GM19240 (cell line): ENCODE measurements around the gene MIA2.
"Not testable (repeated sequence)": the region's sequence is repeated elsewhere in the genome, so short reads cannot be mapped to it uniquely, and the experiment has no call there.

Experiments used
- DNase-seq: peaks from one replicate; pipeline ENCODE4 v3.0.0; 2011; ENCODE audit warnings: low spot score; ENCODE audit not compliant: insufficient read length

Gene MIA2

GRCh38 chr14:39268393-39268792, 34.7 kb downstream of the MIA2 start:
- DNase-seq, result no peak

GRCh38 chr14:39272918-39273317, 39.2 kb downstream of the MIA2 start:
- no peak for DNase-seq

DNA sequence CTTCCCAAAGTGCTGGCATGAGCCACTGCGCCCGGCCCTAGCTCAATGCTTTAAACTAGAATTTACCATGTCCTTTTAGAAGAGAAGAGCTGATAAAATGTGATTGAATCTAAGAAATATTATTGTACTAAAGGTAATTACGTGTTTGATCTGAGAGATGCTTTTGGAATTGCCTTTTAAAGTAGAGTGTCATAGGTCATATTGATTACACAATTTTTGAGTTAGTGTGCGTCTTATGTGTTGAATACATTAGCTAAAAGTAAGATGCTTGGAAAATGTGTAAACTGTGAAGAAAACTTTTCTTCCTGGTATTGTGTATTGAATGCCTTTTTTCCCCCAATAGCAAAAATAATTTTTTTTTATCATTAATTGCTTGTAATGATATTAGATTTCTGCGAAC, 41.7 kb downstream of the MIA2 start:
- DNase-seq, result no peak

DNA sequence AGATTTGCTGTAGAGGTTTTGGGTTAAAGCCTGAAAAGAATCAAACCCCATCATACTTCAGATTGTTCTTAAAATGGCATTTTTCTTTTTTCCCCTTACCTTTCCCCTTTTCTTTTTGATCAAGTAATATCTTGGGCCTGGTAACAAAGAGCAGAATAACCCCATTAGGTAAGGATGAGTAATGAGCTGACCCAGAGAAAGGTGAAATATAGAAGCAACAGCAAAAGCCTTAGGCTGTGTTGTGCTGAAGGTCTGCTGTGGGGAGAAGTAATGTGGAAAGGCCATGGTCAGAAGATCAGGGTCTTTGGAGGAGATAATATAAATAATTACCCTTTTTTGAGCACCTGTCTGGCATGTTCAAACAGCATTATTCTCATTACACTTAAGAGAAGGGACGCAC, 42.3 kb downstream of the MIA2 start:
- DNase-seq, result no peak

GRCh38 chr14:39276579-39277114, 42.9 kb downstream of the MIA2 start:
- no peak for DNase-seq

- DNase-seq, result no peak
Observed at GRCh38 chr14:39279515-39279914, 45.8 kb downstream of the MIA2 start.

GRCh38 chr14:39280678-39281077, 47.0 kb downstream of the MIA2 start:
- not testable (repeated sequence) for DNase-seq

- DNase-seq, result no peak
Observed at GRCh38 chr14:39289523-39289922, 55.8 kb downstream of the MIA2 start.

DNA sequence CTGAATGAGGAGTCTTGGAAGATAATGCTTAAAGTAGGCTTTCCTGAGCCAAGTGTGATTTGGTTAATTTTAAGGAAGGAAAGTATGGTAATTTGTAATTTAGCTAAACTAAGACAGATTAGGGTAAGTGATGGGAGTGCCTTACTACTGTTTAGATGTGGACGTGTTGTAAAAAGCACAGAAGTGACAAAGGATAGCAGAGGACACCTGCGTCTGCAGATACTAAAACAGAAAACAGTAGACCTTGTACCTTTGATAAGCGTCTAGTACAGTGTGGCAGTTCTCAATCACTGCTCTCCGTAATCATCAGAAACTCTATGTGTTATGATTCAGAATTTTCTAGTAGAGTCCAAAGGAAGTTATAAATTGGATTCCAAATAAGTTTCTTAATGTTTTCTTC, 58.0 kb downstream of the MIA2 start:
- no peak for DNase-seq

DNA sequence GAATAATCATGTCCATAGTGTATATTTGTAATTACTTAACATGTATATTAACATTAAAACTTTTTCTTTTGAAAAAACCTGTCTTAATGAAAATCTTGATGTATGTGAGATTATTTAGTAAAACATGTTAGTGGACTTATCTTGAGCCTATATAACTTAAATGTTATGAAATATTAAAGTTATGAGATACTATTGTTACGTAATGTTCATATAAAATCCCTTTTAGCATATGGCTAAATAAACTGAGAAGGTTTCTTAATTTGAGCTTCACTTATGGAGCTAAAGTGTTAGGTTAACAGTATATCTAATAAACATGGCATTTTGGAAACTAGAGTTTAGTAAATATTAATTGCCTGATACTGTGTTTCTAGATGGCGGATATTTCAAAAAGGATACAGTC, 59.9 kb downstream of the MIA2 start:
- DNase-seq, result no peak

DNA sequence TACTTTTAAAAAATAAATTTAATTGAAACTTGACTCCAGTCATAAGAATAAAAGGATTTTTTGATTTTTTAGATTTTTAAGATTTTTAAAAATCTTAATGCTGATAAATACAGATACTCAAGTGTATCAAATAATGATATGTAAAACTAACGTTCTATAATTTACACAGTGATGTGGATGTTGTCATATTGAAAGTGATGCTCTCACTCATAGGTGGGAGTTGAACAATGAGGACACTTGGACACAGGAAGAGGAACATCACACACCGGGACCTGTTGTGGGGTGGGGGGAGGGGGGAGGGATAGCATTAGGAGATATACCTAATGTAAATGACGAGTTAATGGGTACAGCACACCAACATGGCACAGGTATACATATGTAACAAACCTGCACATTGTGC, 66.7 kb downstream of the MIA2 start:
- not testable (repeated sequence) for DNase-seq

DNA sequence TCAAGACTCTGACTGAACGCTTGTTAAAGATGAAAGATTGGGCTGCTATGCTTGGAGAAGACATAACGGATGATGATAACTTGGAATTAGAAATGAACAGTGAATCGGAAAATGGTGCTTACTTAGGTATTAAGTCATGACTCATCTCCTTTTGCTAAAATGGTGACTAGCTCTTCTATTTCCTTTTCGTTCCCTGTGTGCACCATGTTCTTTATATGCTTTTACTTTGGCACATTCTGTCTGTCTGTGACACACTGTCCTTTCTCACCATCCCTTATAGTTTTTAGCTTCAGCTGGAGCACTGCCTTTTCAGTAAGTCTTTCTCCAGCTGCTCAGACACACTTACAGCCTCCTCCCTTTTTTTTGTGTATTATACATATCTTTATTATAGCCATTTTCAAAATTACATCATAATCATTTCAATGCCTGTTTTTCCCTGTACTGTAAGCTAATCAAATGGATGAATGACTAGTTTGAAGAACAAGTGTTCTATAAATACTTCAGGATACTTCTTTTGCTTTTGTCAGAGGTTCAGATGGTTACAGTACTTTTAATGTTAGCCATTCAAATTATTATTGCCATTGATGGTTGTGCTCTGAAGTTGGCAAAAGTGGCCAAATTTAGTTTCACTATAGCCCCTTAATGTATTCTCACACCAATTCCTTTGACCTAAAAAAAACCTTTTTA, 68.6 kb downstream of the MIA2 start:
- no peak for DNase-seq

- no peak for DNase-seq
Observed at GRCh38 chr14:39303115-39303514, 69.4 kb downstream of the MIA2 start.

- DNase-seq, result no peak
Observed at GRCh38 chr14:39307815-39308214, 74.1 kb downstream of the MIA2 start.

- DNase-seq, result no peak
Observed at GRCh38 chr14:39310051-39310450, 76.3 kb downstream of the MIA2 start.

DNA sequence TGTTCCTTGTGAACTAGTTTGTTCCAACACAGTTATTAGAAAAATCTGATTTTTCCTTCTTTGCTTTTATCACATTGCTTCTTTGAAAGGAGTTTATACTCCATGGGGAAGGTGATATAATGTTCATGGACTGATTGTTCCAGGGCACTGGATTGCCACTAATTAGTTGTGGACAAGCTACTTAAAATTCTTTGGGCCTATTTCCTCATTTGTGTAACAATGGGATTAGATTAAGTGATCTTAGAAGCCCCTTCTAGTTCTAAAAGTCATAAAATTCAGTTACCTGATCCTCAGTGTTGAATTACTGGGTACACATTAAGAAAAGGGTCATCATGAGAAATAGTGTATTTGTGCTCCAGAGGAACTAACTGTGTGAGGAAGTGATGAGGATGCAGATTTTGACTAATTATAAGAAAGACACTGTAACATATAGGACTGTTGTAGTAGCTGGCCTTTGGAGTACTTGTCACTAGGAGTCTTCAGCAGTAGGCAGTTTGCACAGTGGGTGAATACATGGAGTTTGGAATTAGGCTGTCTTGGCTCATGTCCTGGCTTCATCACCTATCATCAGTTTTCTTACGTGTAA, 82.2 kb downstream of the MIA2 start:
- DNase-seq, result no peak

DNA sequence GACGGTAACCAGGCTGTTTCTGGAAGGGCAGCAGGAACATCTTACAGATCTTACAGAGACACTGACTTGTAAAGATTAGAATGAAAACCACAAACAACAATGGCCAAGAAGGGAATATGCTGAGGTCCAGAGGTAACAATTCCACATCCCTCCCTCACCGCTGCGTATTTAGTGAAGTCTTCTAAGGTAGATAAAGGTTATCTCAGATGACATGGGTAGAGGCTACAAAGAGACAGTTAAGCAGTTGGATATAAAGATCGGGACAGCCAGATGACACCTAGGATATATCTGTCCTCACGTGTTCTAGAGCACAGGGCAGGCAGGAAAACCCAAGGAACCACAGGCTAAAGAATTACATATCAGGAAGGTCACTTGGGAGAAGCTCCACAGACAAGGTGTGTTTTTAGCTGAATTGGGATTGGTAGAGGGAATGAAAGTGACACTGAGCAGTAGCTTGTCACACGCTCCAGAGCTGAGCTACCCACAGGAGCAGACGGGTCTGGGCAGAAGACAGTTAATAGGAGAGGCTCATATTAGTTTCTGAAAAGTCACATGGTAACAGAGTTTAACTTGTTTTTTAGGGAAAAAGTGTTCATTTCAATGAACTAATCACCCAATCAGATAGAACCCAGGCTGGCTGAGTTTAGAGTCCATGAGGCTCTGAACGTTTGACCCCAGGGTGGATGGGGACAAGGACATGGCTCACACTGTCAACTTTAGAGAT, 83.3 kb downstream of the MIA2 start:
- no peak for DNase-seq

- DNase-seq, result no peak
Observed at GRCh38 chr14:39318574-39318973, 84.9 kb downstream of the MIA2 start.

DNA sequence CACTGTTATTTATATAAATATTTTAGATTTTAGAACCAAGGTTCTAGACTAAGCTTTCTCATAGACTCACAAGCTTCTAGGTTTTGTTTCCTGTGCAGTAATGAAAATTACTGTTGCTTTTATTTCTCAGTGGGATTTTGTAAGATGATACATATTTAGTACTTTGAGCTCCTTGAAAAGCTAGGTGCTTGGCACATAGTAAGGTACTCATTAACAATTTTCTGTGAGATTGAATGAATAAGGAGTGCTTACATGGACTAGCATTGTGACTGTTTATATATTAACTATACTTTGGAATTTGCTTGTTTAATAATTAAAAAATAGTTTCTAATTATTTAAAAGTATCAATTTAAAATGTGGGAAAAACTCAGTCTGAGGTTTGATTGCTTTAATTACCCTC, 85.7 kb downstream of the MIA2 start:
- no peak for DNase-seq

GRCh38 chr14:39320318-39320717, 86.6 kb downstream of the MIA2 start:
- DNase-seq, result no peak

GRCh38 chr14:39322807-39323206, 89.1 kb downstream of the MIA2 start:
- no peak for DNase-seq

- DNase-seq, result no peak
Observed at GRCh38 chr14:39324097-39324496, 90.4 kb downstream of the MIA2 start.

GRCh38 chr14:39339003-39339402, 105.3 kb downstream of the MIA2 start:
- no peak for DNase-seq
